Panc1 (cell line): ENCODE results near the gene ATP11B. TPM values are rescaled to one million over a fixed set of nuclear protein-coding genes. Genes with fewer than 3 reads are reported as not detected.

Experiments
- ATAC-seq: fragments of 200-7000 bp; cut with Tn5 transposase; 2 replicates; pipeline ENCODE4 v1.9.1; 2020; ENCODE audit warnings: mild to moderate bottlenecking, moderate library complexity
- BruUV-seq: library from RNA; stranded (reverse); fragments of 400-500 nt; replicated peaks from 2 replicates; lab custom pipeline; 2021; lab: Mats Ljungman, UMichigan
- CTCF ChIA-PET: fragments of 300-600 bp; sonication (Branson Sonifier 250); formaldehyde crosslinking; loops from one replicate; lab custom pipeline; 2022; ENCODE audit warnings: antibody characterized with exemption; lab: Charles Lee
- POLR2A ChIA-PET: fragments of 300-600 bp; sonication (Branson Sonifier 250); formaldehyde crosslinking; loops from one replicate; lab custom pipeline; 2022; ENCODE audit warnings: antibody characterized with exemption; lab: Charles Lee
- DNase-seq: peaks from one replicate; pipeline ENCODE4 v3.0.0-alpha.2; 2010; ENCODE audit warnings: low read depth, low spot score
- H3K27ac ChIP-seq: 2 replicates; pipeline ENCODE4 v1.5.1; 2011; ENCODE audit warnings: mild to moderate bottlenecking, low read length, inconsistent platforms
- H3K27me3 ChIP-seq: fragments of 200-500 bp; sonication (Bioruptor generic); 2 replicates; pipeline ENCODE4 v1.6.0; 2014; ENCODE audit warnings: low read length, inconsistent platforms; ENCODE audit not compliant: control insufficient read depth, insufficient read depth
- H3K36me3 ChIP-seq: fragments of 200-500 bp; sonication (Bioruptor generic); 2 replicates; pipeline ENCODE4 v1.5.1; 2014; ENCODE audit warnings: inconsistent platforms, mild to moderate bottlenecking, low read length, moderate library complexity; ENCODE audit not compliant: control insufficient read depth, insufficient read depth
- H3K4me1 ChIP-seq: 2 replicates; pipeline ENCODE4 v1.5.1; 2011; ENCODE audit warnings: inconsistent platforms, mild to moderate bottlenecking, low read length, moderate library complexity; ENCODE audit not compliant: control insufficient read depth, insufficient read depth
- H3K4me3 ChIP-seq, 2 experiments: 2 replicates each; pipeline ENCODE4 v1.5.1; 2011 to 2012; ENCODE audit warnings: low read depth in 2 of 2, low read length in 2 of 2, mild to moderate bottlenecking in 2 of 2, inconsistent platforms in 1 of 2, moderate library complexity in 1 of 2
- H3K9me3 ChIP-seq: fragments of 200-500 bp; sonication (Bioruptor generic); 2 replicates; pipeline ENCODE4 v1.5.1; 2014; ENCODE audit warnings: low read depth, mild to moderate bottlenecking, inconsistent platforms, low read length, moderate library complexity; ENCODE audit not compliant: control insufficient read depth, insufficient read depth
- CTCF ChIP-seq: fragments of 450-650 bp; IDR thresholded peaks from 2 replicates; pipeline ENCODE4 v1.5.1; 2017; ENCODE audit warnings: mild to moderate bottlenecking
- POLR2AphosphoS5 ChIP-seq: IDR thresholded peaks from 2 replicates; pipeline ENCODE4 v1.6.1; 2012; ENCODE audit warnings: mild to moderate bottlenecking, low read depth, low read length, moderate library complexity
- REST ChIP-seq, 2 experiments: IDR thresholded peaks; 2 replicates each; pipeline ENCODE4 v1.6.1; 2011 to 2012; ENCODE audit warnings: low read depth in 2 of 2, control low read depth in 1 of 2, low read length in 1 of 2, mild to moderate bottlenecking in 1 of 2, moderate library complexity in 1 of 2; ENCODE audit not compliant: insufficient read depth in 1 of 2
- SIN3A ChIP-seq: IDR thresholded peaks from 2 replicates; pipeline ENCODE4 v1.6.1; 2012; ENCODE audit warnings: low read depth, mild to moderate bottlenecking, low read length, moderate library complexity, borderline replicate concordance; ENCODE audit not compliant: insufficient read depth
- TCF7L2 ChIP-seq: IDR thresholded peaks from 2 replicates; pipeline ENCODE4 v1.6.1; 2011; ENCODE audit warnings: mild to moderate bottlenecking, low read depth, low read length, inconsistent platforms
- in situ Hi-C: cut with HindIII; loops from 2 replicates; pipeline ENCODE4 v1.10.0; 2016; ENCODE audit warnings: low sequenced_read_pairs, low pct_unique_long_range_greater_than_20kb
- intact Hi-C: fragments of 100-400 bp; cut with micrococcal nuclease; formaldehyde crosslinking; loops from one replicate; pipeline ENCODE4 v1.10.0; 2022; ENCODE audit not compliant: unreplicated experiment
- total RNA-seq: library from RNA; stranded (reverse); gene quantifications from one replicate; pipeline ENCODE4 v1.2.1, GENCODE V29; 2021; ENCODE audit not compliant: unreplicated experiment

Gene ATP11B
- total RNA-seq, 1 experiment from 2014 or later, result 108 TPM

DNA sequence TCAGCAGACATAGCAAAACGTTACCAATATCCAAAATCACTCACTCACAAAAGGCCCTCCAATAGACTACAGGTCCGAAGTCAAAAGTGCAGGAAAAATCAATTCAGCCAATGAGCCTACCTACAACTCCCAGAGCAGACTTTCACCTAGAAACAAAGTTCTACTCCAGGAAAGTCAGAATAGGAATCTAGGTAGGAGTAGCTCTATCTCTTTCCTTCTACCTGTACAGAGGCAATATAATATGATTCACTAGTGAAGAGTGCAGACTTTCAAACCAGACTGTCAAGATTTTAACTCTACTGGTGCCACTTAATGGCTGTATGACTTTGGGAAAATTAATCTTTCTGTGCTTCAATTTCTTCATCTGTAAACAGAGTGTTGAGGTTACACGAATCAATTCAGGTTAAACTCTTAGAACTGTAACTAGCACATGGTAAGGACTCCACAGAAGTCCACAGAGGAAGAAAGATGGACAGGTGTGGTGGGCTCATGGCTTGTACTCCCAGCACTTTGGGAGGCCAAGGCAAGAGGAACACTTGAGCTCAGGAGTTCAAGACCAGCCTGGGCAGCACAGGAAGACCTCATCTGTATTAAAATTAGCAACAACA lies 177.6 kb downstream of the ATP11B start:
- no peaks in the 10 kb centered on the region for H3K27me3 ChIP-seq
- intact Hi-C loops, result no loop called here
- BruUV-seq, result no TSS peak
- no peak for ATAC-seq
- no peak overlapping the region for H3K4me3 ChIP-seq
- CTCF ChIA-PET, result interaction anchor here (1.0 kb wide), 1 partner anchor 11 kb away, joined by 3 read pairs; no protein-coding TSS in a partner anchor
- POLR2A ChIA-PET, result no interaction called here
- no peak for DNase-seq
- in situ Hi-C loops, result no loop called here
- H3K4me1 ChIP-seq, result peaks cover 11% of the 10 kb centered on the region
- H3K36me3 ChIP-seq, result no peaks in the 10 kb centered on the region
- no peak overlapping the region for H3K27ac ChIP-seq
- H3K9me3 ChIP-seq, result no peaks in the 10 kb centered on the region
- TF ChIP-seq SIN3A, result no peak
- no peak for TF ChIP-seq CTCF
- no peak for TF ChIP-seq POLR2AphosphoS5
- no peak for TF ChIP-seq REST (IDR thresholded peaks at IDR 0.05; ENCODE audit: insufficient read depth in 1 of 2, low read depth in 2 of 2, low read length in 1 of 2)
- no peak for TF ChIP-seq TCF7L2

Other genes with a start within 250 kb of the ATP11B start
- gene DCUN1D1, start 187.0 kb downstream of the ATP11B start, total RNA-seq, result 68.1 TPM